ENCODE results near the gene NMUR1.

- TF ChIP-seq CTCF (IDR thresholded peaks at IDR 0.05) (no peak), USF1 (IDR thresholded peaks at IDR 0.05; ENCODE audit: borderline replicate concordance, low read depth) (peak; percentile 82), NFIC (IDR thresholded peaks at IDR 0.05; ENCODE audit: borderline replicate concordance) (no peak), CHD2 (IDR thresholded peaks at IDR 0.05; ENCODE audit: low read length, partially characterized antibody) (no peak), EP300 (IDR thresholded peaks at IDR 0.05; ENCODE audit: borderline replicate concordance in 1 of 2, low read depth in 1 of 2, low read length in 1 of 2) (no peak), POLR2AphosphoS5 (IDR thresholded peaks at IDR 0.05; ENCODE audit: low read depth, low read length) (peak; percentile 91), PBX3 (IDR thresholded peaks at IDR 0.05) (no peak), JUND (IDR thresholded peaks at IDR 0.05) (no peak), IRF3 (IDR thresholded peaks at IDR 0.05; ENCODE audit: low read depth, low read length) (peak; percentile 16; the same call in 1 of the 2 replicates), MAX (IDR thresholded peaks at IDR 0.05; ENCODE audit: low read depth) (peak; percentile 93), ELF1 (IDR thresholded peaks at IDR 0.05) (no peak), FOXM1 (IDR thresholded peaks at IDR 0.05; ENCODE audit: low read depth) (no peak), REST (IDR thresholded peaks at IDR 0.05; ENCODE audit: low read depth, low read length) (no peak)
These were observed 15.9 kb downstream of the NMUR1 start for GRCh38 chr2:231514225-231514950.

Data from SK-N-SH (cell line).